ENCODE results near the gene SEC24B.

Gene SEC24B

DNA sequence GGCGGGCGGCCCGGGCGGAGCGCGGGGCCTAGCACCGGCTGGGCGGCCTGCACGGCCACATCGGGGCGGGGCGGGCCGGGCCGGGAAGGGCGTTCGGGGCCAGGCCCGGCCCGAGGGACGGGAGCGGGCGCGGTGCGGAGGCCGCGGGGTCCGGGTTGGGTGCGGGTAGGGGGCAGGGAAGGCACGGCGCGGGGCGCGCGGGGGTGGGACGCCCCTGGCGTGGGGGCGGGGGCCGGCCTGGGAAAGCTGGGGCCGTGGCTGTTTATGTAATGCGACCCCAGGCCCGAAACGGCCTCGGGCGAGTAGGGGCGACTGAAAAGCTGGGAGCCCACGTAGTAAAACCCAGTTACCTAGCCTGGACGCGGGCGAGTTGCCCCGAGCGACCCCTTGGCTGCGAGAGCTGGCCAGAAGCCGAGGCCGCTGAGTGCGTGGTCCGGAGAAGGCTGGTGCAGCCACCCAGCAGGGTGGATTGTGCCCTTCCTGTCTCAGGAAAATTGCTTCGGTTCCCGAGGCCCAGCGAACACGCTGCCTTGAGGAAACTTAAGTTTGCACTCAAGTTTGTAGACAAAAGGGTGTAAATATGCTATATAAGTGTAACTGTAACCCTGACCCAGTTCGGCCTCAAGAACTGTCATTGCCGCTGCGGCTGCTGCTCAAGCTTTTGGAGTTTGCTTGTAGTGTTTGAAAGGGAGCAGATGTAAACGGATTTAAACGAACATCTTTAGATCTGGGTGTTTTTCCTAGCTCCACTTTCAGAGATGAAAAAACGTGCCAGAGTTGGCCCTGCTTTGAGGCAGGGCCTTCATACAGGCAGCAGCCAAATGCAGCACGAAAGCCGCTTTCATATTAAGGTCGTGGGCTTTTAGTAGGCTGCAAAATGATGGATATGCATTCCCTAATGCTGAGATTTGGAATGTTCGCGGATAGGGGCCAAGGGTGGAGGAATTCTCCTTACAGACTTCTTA lies 674 bp downstream of the SEC24B start:
- no peak for TF ChIP-seq POLR2AphosphoS5 (IDR thresholded peaks at IDR 0.05; ENCODE audit: low read depth, low read length)
- 0 out of 2 replicates have a peak, but pooled peaks have one; percentile 18 for TF ChIP-seq SIN3A (IDR thresholded peaks at IDR 0.05; ENCODE audit: borderline replicate concordance, insufficient read depth, low read length)

DNA sequence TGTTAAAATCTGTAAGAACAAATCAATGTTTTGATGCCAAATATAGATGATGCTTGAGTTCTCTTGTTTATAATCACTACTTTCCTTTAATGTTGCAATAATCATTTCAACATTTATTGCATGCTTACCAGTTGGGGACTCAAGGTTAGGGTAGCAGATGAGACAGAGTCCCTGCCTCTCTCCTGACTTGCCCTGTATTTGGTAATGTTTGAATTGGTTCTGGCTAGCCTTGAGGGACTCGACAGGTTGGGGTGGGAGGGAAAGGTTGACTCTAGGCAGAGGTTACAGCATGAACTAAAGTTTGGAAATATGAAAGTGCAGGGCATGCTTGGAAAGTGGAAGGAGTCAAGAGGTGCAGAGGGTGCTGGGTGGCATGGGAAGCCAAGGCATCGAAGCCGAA lies 2.0 kb downstream of the SEC24B start:
- TF ChIP-seq FOXP2 (optimal IDR thresholded peaks at IDR 0.05; ENCODE audit: borderline replicate concordance, extremely low read depth, extremely low read length, insufficient read depth) (no peak), TAF1 (IDR thresholded peaks at IDR 0.05; ENCODE audit: borderline replicate concordance, insufficient read depth, low read length) (no peak), SIN3A (IDR thresholded peaks at IDR 0.05; ENCODE audit: borderline replicate concordance, insufficient read depth, low read length) (no peak), POLR2AphosphoS5 (IDR thresholded peaks at IDR 0.05; ENCODE audit: low read depth, low read length) (no peak)
- TF ChIP-seq, protein P1, sequence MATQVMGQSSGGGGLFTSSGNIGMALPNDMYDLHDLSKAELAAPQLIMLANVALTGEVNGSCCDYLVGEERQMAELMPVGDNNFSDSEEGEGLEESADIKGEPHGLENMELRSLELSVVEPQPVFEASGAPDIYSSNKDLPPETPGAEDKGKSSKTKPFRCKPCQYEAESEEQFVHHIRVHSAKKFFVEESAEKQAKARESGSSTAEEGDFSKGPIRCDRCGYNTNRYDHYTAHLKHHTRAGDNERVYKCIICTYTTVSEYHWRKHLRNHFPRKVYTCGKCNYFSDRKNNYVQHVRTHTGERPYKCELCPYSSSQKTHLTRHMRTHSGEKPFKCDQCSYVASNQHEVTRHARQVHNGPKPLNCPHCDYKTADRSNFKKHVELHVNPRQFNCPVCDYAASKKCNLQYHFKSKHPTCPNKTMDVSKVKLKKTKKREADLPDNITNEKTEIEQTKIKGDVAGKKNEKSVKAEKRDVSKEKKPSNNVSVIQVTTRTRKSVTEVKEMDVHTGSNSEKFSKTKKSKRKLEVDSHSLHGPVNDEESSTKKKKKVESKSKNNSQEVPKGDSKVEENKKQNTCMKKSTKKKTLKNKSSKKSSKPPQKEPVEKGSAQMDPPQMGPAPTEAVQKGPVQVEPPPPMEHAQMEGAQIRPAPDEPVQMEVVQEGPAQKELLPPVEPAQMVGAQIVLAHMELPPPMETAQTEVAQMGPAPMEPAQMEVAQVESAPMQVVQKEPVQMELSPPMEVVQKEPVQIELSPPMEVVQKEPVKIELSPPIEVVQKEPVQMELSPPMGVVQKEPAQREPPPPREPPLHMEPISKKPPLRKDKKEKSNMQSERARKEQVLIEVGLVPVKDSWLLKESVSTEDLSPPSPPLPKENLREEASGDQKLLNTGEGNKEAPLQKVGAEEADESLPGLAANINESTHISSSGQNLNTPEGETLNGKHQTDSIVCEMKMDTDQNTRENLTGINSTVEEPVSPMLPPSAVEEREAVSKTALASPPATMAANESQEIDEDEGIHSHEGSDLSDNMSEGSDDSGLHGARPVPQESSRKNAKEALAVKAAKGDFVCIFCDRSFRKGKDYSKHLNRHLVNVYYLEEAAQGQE (IDR thresholded peaks at IDR 0.05; ENCODE audit: insufficient read depth in 1 of 2, low read depth in 2 of 2, low read length in 2 of 2), result no peak

DNA sequence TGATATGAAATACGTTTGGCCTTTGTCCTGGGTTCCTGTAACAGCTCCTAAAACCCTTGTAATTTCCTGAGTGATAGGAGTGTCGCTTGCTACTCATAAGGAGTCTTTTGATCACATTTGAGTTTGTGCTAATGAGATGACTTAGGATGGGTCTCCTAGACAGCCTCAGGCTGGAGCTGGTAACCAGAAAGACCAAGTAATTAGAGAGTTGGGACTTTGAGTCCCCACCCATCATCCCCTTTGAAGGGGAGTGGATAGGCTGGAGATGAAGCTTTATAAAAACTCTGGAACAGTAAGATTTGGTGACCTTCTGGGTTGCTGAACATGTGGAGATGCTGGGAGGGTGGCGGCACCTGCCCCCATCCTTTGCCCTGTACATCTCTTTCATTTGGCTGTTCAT lies 2.9 kb downstream of the SEC24B start:
- no peak for TF ChIP-seq FOXP2 (optimal IDR thresholded peaks at IDR 0.05; ENCODE audit: borderline replicate concordance, extremely low read depth, extremely low read length, insufficient read depth)
- no peak for TF ChIP-seq TAF1 (IDR thresholded peaks at IDR 0.05; ENCODE audit: borderline replicate concordance, insufficient read depth, low read length)
- TF ChIP-seq POLR2AphosphoS5 (IDR thresholded peaks at IDR 0.05; ENCODE audit: low read depth, low read length), result no peak
- TF ChIP-seq, protein P1 (IDR thresholded peaks at IDR 0.05; ENCODE audit: insufficient read depth in 1 of 2, low read depth in 2 of 2, low read length in 2 of 2), result no peak
- TF ChIP-seq SIN3A (IDR thresholded peaks at IDR 0.05; ENCODE audit: borderline replicate concordance, insufficient read depth, low read length), result no peak

DNA sequence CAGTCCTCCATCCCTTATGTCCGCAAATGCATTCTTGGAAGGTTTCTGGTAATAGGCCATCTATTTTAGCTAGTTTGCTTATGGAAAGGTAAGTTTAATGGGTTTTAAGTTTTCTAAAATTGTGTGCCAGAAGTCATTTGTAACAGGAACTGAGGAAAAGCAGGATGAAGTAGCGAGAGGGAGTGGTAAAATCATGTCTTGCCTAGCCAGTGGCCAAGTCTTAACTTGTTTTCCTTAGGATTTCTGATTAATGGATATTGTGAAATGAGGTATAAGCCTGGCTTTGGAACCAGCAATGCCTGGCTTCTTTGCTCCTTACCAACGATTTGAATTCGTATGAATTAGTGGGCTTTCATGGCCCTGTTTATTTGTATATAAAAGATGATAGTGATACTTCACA lies 7.3 kb downstream of the SEC24B start:
- no peak for TF ChIP-seq FOXP2 (optimal IDR thresholded peaks at IDR 0.05; ENCODE audit: borderline replicate concordance, extremely low read depth, extremely low read length, insufficient read depth)
- TF ChIP-seq POLR2AphosphoS5 (IDR thresholded peaks at IDR 0.05; ENCODE audit: low read depth, low read length), result no peak
- TF ChIP-seq, protein P1 (IDR thresholded peaks at IDR 0.05; ENCODE audit: insufficient read depth in 1 of 2, low read depth in 2 of 2, low read length in 2 of 2), result no peak
- no peak for TF ChIP-seq SIN3A (IDR thresholded peaks at IDR 0.05; ENCODE audit: borderline replicate concordance, insufficient read depth, low read length)
- TF ChIP-seq TAF1 (IDR thresholded peaks at IDR 0.05; ENCODE audit: borderline replicate concordance, insufficient read depth, low read length), result no peak

DNA sequence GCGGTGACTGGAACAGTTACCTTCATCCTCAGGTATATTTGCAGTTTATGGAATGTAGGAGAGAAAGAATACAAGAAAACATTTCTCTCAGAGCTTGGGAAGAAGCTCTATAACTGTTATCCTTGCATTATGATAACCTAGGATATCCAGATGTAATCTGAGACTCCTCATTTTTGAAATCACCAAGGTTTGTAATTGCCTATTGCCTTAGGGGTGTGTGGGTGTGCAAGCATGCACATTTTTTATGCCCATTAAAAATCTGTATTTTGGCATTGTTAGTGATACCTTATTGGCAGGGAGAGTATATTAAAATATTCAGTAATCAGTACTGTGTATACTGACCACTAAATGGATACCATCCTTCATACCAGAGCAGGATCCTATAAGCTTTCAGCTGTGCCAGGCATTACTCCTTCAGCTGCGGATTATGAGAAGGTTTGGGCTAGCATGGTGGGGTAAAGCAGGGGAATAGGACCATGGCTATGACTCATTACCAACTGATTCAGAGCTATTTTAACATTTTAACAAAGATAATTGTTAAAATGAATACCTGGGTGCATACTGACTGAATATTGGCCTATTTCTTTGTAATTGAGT lies 8.3 kb downstream of the SEC24B start:
- TF ChIP-seq TAF1 (IDR thresholded peaks at IDR 0.05; ENCODE audit: borderline replicate concordance, insufficient read depth, low read length) (no peak), SIN3A (IDR thresholded peaks at IDR 0.05; ENCODE audit: borderline replicate concordance, insufficient read depth, low read length) (no peak), FOXP2 (optimal IDR thresholded peaks at IDR 0.05; ENCODE audit: borderline replicate concordance, extremely low read depth, extremely low read length, insufficient read depth) (no peak), POLR2AphosphoS5 (IDR thresholded peaks at IDR 0.05; ENCODE audit: low read depth, low read length) (no peak)
- TF ChIP-seq, protein P1 (IDR thresholded peaks at IDR 0.05; ENCODE audit: insufficient read depth in 1 of 2, low read depth in 2 of 2, low read length in 2 of 2), result no peak

Measured in PFSK-1 (cell line).